Measurements from ENCODE around the gene MSANTD3. TPM values are rescaled to one million over a fixed set of nuclear protein-coding genes. Genes with fewer than 3 reads are reported as not detected.
A peak's percentile ranks its signal among the peaks of the same experiment; 100 is the strongest.
"Not testable (repeated sequence)": the region's sequence is repeated elsewhere in the genome, so short reads cannot be mapped to it uniquely, and the experiment has no call there.

The MSANTD3 gene
- 84.2 and 91.1 TPM in 2 replicates for total RNA-seq (2014; rRNA removed)
- 49.7 TPM for polyA plus RNA-seq (2012)

GRCh38 chr9:100426530-100427365, at the start of gene MSANTD3:
Gene MSANTD3 (plus strand): TSS chr9:100427143. CDS start chr9:100441939, 14,796 bp downstream.
- DNase-seq (ENCODE audit: low read depth) = peak; percentile 70

- DNase-seq (ENCODE audit: low read depth) = peak; percentile 89
Observed at GRCh38 chr9:100379862-100380261, 47.1 kb upstream of the MSANTD3 start.

- not testable (repeated sequence) for DNase-seq (ENCODE audit: low read depth)
Observed at GRCh38 chr9:100392989-100393388, 34.0 kb upstream of the MSANTD3 start.

GRCh38 chr9:100394032-100394695, 32.8 kb upstream of the MSANTD3 start:
- no peak for DNase-seq (ENCODE audit: low read depth)

GRCh38 chr9:100394816-100395215, 32.1 kb upstream of the MSANTD3 start:
- DNase-seq (ENCODE audit: low read depth) = peak; percentile 32

GRCh38 chr9:100396769-100397168, 30.2 kb upstream of the MSANTD3 start:
- DNase-seq (ENCODE audit: low read depth) = no peak

GRCh38 chr9:100397529-100398266, 29.2 kb upstream of the MSANTD3 start:
- no peak for DNase-seq (ENCODE audit: low read depth)

GRCh38 chr9:100401042-100401441, 25.9 kb upstream of the MSANTD3 start:
- DNase-seq (ENCODE audit: low read depth) = no peak

GRCh38 chr9:100406962-100407361, 20.0 kb upstream of the MSANTD3 start:
- no peak for DNase-seq (ENCODE audit: low read depth)

- DNase-seq (ENCODE audit: low read depth) = no peak
Observed at GRCh38 chr9:100408546-100409175, 18.3 kb upstream of the MSANTD3 start.

- no peak for DNase-seq (ENCODE audit: low read depth)
Observed at GRCh38 chr9:100409176-100409556, 17.8 kb upstream of the MSANTD3 start.

GRCh38 chr9:100411472-100412283, 15.3 kb upstream of the MSANTD3 start:
- DNase-seq (ENCODE audit: low read depth) = peak; percentile 77

- no peak for DNase-seq (ENCODE audit: low read depth)
Observed at GRCh38 chr9:100413839-100414420, 13.0 kb upstream of the MSANTD3 start.

- no peak for DNase-seq (ENCODE audit: low read depth)
Observed at GRCh38 chr9:100417815-100418214, 9.1 kb upstream of the MSANTD3 start.

- peak; percentile 73 for DNase-seq (ENCODE audit: low read depth)
Observed at GRCh38 chr9:100419166-100419565, 7.8 kb upstream of the MSANTD3 start.

- DNase-seq (ENCODE audit: low read depth) = not testable (repeated sequence)
Observed at GRCh38 chr9:100421116-100421515, 5.8 kb upstream of the MSANTD3 start.

- DNase-seq (ENCODE audit: low read depth) = no peak
Observed at GRCh38 chr9:100425758-100426157, 1.2 kb upstream of the MSANTD3 start.

GRCh38 chr9:100426189-100426529, 784 bp upstream of the MSANTD3 start:
- DNase-seq (ENCODE audit: low read depth) = no peak

- DNase-seq (ENCODE audit: low read depth) = peak; percentile 74
Observed at GRCh38 chr9:100427366-100428263, 672 bp downstream of the MSANTD3 start.

All from LHCN-M2 (cell line).